HG03520 (cell line): ENCODE data around the gene ANKRD13A.

ENCODE experiments used
- ATAC-seq: cut with Tn5 transposase; IDR thresholded peaks from one replicate; pipeline ENCODE4 v1.9.1; 2021; ENCODE audit warnings: mild to moderate bottlenecking, moderate library complexity; ENCODE audit not compliant: unreplicated experiment

ANKRD13A gene

GRCh38 chr12:109998904-109999648, at the start of gene ANKRD13A:
ANKRD13A (plus strand) TSS chr12:109999430; CDS start chr12:109999689, 259 bp downstream.
- ATAC-seq: peak; percentile 41

DNA sequence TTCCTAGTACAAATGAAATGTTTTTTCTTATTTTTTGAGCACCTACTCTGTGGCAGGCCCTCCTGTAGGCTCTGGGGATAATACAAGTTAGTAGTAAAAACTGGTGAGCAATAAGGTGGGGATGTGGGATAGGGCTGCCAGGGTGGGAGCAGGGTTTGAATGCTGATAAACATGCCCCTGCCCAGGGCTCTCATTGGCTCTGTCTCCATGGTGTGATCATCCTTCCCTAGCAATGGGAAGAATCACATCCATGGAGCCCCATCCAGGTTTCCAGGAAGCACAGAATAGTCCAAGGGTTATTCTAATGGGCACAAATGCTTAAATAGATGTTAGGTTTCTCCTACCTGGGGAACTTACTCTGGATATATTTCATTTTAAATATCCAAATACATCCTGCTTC, 48.6 kb upstream of the ANKRD13A start:
- ATAC-seq: no peak

DNA sequence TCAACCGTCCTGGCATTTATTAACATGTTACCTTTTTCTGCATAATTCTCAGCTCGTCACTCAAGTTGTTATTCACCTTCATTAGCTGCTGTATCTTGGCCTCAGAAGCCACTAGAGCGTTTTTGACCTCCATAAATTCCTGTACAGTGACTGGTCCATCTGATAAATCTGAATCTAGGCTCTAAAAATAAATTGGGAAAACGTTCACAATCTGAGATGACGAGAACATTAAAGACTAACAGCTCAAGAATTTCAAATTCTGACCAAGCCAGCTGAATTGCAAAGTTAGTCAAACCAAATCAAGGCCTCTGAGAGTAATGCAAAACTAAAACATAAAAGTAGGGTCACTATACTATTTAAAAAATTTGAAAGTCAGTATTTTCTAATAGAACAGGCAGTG, 48.1 kb upstream of the ANKRD13A start:
- ATAC-seq: no peak

GRCh38 chr12:109951751-109952150, 47.5 kb upstream of the ANKRD13A start:
- ATAC-seq: no peak

- no peak for ATAC-seq
Observed at GRCh38 chr12:109952160-109952858, 46.9 kb upstream of the ANKRD13A start.

DNA sequence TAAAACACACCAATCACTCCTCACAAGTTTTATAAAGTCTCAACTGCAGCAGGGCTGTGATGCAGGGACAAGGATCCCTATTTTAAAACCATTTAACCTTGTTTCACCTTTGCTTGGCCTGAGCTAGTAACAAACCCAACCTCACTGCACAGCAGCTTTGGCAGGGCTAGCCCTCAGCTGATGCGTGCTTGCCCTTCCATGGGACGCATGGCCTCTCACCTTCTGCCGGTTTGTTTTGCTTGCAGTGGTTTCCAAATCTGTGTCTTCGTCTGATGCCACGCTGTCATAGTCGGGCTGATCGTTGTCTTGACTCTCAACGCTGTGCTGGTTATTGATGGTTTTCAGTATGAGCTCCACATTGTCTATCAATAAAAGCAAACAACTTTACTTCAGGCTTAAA, 46.4 kb upstream of the ANKRD13A start:
- no peak for ATAC-seq

DNA sequence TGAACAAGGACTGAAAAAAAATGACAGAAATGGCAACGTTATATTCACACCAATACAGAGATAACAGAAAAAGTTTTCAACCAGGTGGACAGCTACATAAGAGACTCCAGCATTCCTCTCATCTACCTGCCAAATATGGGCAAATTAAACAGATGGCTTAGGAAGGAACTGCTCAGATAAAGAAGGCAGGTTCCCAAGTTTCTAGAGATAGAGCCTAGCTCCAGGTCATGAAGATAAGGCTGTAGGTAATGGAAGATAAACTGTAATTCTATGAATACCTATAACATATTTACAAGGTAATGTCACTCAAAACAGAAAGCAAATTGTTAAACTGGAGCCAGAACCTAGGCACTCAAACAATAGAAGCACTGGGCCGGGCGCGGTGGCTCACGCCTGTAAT, 45.6 kb upstream of the ANKRD13A start:
- no peak for ATAC-seq

DNA sequence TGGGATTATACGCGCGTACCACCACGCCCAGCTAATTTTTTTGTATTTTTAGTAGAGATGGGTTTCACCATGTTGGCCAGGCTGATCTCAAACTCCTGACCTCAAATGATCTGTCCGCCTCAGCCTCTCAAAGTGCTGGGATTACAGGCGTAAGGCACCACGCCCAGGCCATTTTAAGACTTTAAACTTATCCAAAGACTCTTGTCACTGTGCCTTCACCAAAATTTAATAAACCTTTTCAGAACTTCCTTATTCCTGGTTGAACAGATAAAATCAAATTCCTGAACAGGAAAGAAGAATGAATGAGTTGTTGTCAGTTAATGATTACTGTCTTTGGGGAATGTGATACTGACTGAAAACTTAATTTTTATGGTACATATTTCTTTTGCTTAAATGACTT, 40.9 kb upstream of the ANKRD13A start:
- no peak for ATAC-seq

DNA sequence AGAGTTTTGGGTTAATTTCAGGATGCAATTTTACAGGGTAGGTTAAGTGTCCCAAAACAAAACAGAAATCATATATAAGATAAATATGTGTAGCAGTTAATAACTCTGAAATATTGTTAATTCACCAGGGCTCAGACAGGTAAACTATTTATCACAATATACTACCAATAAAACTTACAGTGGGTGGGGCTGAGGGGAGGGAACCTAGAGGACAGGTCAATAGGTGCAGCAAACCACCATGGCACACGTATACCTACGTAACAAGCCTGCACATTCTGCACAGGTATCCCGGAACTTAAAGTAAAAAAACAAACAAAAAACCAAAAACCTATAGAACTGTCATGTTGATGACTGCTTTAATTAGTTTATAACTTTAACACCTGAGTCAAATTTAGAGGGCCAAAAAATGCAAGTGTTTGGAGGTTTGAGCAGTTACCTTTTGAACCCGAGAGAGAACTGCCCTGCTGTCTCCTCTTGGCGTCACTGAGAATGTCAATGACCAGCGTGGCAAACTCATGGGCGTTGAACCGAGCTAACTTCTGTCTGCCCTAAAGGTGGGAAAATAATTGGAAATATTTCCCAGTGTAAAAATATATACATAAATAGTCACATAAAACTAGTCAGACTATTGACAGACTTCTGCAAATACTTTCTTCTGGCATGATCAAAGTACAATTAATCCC, 39.7 kb upstream of the ANKRD13A start:
- ATAC-seq: no peak

- ATAC-seq: no peak
Observed at GRCh38 chr12:109961201-109961600, 38.0 kb upstream of the ANKRD13A start.

DNA sequence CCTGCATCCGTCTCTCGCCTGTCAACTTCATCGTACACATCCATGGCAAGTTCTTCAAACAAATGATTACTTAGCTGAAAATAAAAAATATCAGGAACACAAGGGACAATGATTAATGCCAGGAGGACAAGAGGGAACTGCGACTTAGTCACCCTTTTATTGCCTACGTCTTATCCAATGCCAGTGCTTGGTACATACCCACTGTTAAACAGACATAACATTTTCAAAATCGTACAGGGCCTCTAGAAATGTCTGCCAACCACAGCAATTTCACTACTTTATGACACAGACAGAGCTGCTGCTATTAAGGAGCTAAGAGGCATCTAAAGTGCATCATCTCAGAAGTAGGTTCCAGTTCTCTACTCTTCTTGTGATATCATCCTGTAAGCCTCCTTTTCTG, 37.6 kb upstream of the ANKRD13A start:
- ATAC-seq: no peak

- ATAC-seq: no peak
Observed at GRCh38 chr12:109962398-109962797, 36.8 kb upstream of the ANKRD13A start.

GRCh38 chr12:109963330-109963729, 35.9 kb upstream of the ANKRD13A start:
- no peak for ATAC-seq

DNA sequence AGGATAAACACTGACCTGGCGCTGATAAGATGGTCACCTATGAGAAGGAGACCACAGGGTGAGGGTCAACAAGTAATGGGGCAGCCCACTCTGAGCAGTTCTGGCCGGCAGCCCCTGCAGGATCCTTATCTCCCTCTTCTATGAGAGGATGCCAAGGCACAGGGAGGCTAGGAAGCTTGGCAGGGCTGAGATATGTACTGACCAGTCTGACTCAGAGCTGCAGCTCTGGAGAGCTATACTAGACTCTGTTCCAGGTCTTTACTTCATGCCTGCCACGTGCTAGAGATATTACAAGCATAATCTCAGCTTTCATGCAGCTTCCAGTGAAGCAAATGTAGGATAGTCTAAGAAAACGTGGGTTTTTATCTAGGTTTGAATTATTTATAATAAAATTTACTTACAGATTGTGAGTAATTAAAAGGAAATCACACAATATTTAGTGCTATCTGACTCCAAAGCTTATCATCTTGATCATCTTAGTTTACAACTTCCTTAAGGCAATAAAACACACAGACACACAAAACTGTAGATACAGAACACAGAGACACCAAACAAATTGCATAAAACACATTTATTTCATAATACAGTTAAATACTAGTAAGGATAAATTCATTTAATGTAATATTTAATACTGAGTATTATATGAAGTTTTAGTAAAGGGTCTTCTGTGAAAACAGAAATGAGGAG, 35.3 kb upstream of the ANKRD13A start:
- ATAC-seq: no peak

- ATAC-seq: no peak
Observed at GRCh38 chr12:109966546-109966945, 32.7 kb upstream of the ANKRD13A start.

DNA sequence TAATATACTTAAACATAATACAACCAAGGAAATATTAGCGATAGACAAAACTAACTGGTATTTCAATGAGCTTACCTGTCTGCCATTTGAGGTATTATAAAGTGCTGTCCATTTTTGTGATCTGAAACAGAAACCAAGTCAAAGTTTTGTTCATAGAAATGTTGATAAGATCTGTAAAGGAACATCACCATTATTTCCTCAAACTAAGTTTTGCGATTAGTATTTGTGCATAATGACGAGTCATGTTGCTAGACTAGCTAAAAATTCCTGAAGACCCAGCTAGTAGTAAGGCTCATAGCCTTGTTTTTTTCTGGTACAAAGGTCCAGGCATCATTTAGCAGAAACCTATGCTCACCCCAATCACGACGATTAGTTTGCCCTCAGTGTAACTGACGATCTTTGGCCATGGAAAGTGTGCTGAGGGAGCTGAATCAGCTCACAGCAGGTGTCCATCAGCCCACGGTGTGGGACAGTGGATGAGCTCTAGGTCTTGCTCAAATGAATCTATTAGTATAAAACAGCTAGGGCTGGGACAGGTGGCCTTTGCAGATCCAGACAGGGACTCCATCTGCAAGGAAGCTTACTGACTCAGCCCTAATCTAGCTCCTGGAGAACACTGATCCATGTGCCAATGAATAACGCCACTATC, 31.7 kb upstream of the ANKRD13A start:
- no peak for ATAC-seq

DNA sequence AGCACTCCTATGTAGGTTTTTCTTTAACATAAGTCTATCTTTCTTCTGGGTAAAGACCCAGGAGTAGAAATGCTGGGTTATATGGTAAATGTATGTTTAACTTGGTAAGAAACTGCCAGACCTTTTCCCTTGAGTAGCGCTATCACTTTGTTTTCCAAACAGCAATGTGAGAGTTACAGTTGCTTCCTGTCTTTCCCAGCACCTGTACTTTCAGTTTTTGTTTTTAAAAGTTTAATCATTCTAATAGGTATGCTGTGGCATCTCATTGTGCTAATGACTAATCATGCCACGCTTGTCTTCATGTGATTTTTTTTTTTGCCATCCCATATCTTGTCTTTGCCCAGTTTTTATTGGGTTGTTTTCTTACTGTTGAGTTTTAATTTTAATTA, 31.2 kb upstream of the ANKRD13A start:
- no peak for ATAC-seq

- no peak for ATAC-seq
Observed at GRCh38 chr12:109968801-109969200, 30.4 kb upstream of the ANKRD13A start.

GRCh38 chr12:109972821-109973220, 26.4 kb upstream of the ANKRD13A start:
- ATAC-seq: no peak

DNA sequence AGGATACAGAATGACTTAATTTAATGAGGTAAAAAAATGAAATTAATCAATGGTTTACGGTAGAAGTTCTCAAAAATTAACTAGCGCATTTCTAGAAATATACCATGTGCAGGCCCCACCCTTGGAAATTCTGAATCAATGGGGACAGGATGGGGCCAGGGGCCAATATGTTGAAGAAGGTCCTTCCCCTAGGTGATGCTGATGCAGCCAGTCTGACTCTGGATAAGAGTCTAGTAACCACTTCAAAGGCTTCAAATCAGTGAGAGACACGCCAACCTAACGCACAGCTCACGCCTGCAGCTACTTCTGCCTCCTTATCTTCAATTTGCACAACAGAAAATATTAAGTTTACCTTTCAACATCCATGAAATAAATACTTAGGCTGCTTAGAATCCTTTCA, 17.9 kb upstream of the ANKRD13A start:
- no peak for ATAC-seq

DNA sequence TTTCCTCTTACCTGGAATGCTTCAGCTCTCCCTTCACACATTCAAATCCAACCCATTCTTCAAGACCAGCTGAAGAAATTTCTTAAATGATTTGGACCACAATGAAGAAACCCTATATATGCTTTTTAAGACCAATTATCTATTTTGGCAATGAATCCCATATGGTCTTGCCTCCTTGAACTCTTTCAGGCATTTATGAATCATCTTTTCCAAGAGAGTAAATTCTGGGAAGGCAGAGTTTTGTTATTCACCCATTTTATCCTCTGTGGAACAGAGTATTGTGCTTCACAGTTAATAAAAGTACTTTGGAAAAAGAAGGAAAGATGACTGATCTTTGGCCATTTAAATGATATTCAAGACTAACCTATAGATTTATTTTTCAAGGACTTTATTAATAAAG, 17.0 kb upstream of the ANKRD13A start:
- ATAC-seq: no peak
